HG02970 (cell line): ENCODE measurements around the gene ZNF474.
"Not testable (repeated sequence)": the region's sequence is repeated elsewhere in the genome, so short reads cannot be mapped to it uniquely, and the experiment has no call there.

Source experiments
- ATAC-seq: cut with Tn5 transposase; IDR thresholded peaks from one replicate; pipeline ENCODE4 v1.9.1; 2021; ENCODE audit warnings: mild to moderate bottlenecking, moderate library complexity, moderate number of reproducible peaks; ENCODE audit not compliant: unreplicated experiment, low FRiP score

Gene ZNF474

GRCh38 chr5:122129306-122129705, at the start of gene ZNF474:
Gene ZNF474 (plus strand): TSS chr5:122129546. CDS start chr5:122151991, 22,445 bp downstream.
- no peak for ATAC-seq

- no peak for ATAC-seq
These were observed 47.8 kb upstream of the ZNF474 start for GRCh38 chr5:122081541-122081940.

DNA sequence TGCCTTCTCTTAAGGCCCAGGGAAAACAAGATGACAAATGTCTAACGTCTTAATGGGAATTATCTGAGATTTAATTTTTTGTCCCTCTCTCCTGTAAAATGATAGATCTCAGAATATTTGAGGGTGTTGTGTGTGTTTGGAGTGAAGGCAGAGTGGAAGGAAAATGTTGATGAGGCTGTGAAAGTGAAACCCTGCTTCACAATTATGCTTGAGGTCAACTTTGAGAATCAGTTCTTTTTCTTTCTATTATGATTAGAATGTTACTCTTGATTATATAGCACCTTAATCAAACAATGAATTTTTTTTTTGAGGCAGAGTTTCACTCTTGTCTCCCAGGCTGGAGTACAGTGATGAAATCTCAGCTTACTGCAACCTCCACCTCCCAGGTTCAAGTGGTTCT, 45.8 kb upstream of the ZNF474 start:
- no peak for ATAC-seq

DNA sequence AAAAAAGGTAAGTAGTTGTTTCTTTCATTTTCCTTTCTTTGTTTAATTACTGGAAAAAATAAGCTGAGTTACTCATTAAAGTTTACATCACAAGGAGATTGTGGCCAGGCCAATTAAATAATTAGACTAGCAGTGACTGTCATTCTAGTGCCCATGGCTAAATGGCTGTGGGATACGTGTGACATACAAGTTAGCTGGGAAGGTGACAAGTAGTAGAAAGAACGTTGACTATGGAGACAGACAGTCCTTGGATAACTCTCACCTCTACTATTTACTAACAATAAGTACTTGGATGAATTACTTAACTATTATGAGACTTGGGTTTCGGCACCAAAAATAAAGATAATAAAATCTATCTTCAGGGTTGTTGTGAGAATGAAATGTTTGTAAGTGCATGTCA, 44.3 kb upstream of the ZNF474 start:
- ATAC-seq: no peak

DNA sequence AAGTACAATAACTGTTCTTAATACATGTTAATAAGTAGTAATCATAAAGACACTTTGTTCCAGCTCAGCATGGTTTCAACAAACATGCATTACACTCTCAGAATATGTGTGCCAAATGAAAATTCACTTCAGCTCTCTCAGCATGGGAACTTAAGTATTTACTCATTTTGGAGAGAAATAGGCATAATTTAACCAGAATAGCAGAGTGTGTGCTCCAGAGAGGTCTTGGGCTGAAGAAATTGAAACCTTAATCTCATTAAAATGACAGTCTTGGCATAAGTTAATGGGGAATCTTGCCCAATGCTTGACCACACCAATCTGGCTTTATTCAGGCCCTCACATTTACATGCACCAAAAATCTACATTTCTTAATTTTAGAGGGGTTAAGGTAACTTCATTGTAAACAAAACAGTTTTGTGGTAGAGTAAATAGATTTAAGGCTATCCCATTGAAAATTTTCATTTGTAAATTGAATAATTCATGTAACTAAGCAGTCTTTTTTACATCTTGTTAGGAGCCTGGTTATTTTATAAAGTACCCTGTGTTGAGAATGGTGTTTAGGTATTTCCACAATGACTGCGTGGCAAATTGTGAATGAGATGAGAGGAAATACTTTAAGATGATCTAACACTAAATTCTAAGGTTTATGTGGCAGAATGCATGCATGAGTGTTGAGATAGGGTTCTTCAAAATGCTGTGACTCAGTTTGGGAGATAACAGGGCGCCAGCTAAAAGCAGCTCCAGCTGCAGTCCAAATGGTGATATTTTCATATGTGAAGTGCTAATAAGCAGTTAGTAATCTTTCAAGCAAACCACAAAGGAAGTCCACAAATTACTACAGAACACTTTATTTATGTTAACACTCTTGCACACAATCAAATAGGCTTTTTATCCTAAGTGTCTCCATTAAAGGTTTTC, 40.0 kb upstream of the ZNF474 start:
- no peak for ATAC-seq

- no peak for ATAC-seq
These were observed 37.3 kb upstream of the ZNF474 start for GRCh38 chr5:122091936-122092600.

DNA sequence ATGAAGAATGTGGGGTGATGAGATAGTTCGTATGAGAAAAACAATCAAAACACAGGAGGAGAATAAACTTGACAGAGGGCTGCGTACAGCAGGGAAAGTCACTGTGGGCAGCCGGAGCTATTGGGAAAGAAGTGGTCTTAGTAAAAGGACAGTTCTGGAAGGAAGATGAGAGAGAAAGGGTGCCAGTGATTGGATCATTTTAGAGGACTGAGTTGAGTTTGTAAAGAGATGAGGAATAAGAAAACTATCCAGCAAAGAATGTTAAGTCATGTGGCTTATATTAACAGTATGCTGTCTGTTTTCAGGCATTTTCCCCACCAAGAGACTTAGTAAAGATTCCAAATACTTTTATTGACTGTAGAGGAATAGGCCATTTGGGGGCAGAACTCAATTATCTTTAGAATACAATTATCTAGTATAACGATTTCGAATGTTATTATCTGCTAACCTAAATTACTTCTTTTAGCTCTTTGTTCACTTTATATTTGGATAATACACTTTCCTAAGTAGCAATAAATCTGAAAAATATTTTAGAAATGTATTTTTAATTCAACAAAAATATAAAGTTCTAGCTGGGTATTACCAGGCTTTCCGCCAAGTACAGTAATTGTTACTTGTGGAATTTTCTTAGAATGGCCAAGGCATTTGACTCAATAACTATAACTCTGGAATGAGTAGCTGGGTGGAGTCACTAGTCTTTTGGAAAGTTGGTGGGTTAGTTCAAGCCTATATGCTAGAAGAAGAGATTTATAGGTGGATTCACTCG, 35.7 kb upstream of the ZNF474 start:
- ATAC-seq: no peak

GRCh38 chr5:122094251-122094650, 35.1 kb upstream of the ZNF474 start:
- not testable (repeated sequence) for ATAC-seq

- ATAC-seq: no peak
These were observed 34.2 kb upstream of the ZNF474 start for GRCh38 chr5:122095158-122095557.

DNA sequence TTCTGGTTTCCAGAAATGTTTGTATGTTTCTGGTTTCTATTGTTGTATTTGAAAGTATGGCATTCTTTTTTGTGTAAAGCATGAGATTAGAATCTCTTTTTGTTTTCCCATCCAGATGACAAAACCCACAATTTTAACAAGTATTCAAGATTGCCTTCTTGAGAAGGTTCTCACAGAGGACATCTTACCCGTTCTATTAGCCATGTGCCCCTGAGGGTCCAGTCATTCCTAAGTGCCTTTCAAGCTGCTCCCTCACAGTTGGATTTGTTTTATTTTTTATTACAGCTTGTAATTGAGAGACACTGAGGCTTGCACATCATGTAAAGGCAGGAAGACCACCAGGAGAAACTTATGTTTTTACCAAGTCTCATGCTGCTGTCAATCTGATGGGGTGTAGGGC, 32.0 kb upstream of the ZNF474 start:
- ATAC-seq: no peak

DNA sequence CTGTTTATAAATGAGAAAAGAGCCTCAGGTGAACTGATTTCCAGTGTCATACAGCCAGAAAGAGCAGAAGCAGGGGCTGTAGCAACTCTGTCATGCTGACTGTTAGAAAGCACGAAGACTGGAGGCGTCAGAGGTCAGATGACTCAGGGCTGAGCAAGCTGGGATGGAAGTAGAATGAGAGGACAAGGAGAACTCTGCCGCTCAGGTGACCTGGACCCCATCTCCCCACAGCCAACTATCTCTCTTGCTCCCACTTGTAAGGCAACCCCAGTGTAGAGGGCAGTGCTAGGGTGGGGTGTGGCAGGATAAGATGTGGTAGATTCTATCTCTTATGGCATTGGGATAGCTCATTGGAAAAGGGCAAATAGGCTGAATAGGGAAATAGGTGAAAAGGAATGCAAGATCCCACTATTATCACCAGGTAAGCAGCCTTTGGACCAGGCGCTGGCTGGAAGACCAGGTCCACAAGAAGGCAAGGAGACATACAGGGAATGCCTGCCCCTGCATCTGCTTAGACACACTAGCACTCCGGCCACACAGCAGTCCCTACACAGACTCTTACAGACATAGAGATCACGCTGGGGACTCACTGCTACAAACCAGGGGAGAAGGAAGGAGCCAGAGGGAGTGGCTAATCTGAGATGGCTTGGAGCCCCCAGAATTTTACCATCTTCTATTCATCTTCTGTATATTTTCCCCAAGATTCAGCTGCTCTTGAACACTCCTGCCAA, 30.1 kb upstream of the ZNF474 start:
- ATAC-seq: no peak

GRCh38 chr5:122101636-122102285, 27.6 kb upstream of the ZNF474 start:
- no peak for ATAC-seq

- no peak for ATAC-seq
These were observed 26.5 kb upstream of the ZNF474 start for GRCh38 chr5:122102825-122103224.

DNA sequence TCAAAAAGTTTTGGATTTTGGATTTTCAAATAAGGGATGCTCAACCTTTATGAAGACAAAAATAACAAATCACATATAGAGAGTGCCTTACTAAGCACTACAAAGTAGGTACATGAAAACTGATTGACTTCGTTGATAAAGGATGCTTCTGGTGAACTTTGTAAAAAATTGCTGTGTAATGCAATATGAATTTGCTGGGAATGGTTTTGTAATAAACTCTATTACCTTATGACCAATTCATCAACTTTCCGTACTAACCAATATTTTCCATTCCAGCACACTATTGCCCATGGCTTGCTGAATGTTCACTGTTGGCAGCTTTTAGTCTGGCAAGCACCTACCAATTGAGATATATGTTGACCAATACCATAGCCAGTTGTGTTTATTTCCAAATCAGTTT, 23.4 kb upstream of the ZNF474 start:
- no peak for ATAC-seq

GRCh38 chr5:122107016-122107415, 22.3 kb upstream of the ZNF474 start:
- ATAC-seq: no peak

DNA sequence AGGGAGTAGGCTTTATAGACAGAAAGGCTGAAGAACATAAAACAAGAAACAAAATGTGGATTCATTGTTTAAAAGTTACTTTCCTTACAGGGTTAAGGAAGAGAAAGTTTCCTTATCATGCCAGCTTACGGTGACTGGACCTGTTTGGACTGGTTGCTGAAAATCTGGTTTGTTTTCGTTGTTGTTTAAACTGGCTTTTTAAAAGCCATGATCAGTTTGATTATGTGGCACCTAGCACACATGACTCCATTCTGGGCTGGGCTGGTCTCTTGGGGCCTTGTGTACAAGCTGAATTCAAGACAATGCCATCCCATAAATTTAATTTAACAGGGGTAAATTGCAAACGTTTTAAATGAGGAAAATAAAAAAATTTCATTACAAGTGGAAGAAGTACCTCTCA, 18.4 kb upstream of the ZNF474 start:
- ATAC-seq: no peak

GRCh38 chr5:122111460-122111859, 17.9 kb upstream of the ZNF474 start:
- no peak for ATAC-seq

- no peak for ATAC-seq
These were observed 17.3 kb upstream of the ZNF474 start for GRCh38 chr5:122112063-122112462.

GRCh38 chr5:122112733-122113558, 16.4 kb upstream of the ZNF474 start:
- no peak for ATAC-seq
